K562 (cell line): Measurements from ENCODE around the gene ZFYVE28. TPM values are rescaled to one million over a fixed set of nuclear protein-coding genes. Genes with fewer than 3 reads are reported as not detected.

Source experiments
- ARID2 ChIP-seq: fragments of 450-650 bp; IDR thresholded peaks from 2 replicates; pipeline ENCODE4 v1.6.1; 2017; ENCODE audit warnings: antibody characterized with exemption, mild to moderate bottlenecking
- MCM7 ChIP-seq, 2 experiments: fragments of 450-650 bp; IDR thresholded peaks; 2 replicates each; pipeline ENCODE4 v1.6.1; 2016 to 2018
- MEF2D ChIP-seq: conservative IDR thresholded peaks from 2 replicates; pipeline ENCODE4 v1.6.1; 2016; ENCODE audit warnings: low read depth, missing genetic modification characterization, missing compliant biosample characterization
- NCOA6 ChIP-seq: fragments of 450-650 bp; IDR thresholded peaks from 2 replicates; pipeline ENCODE4 v1.6.1; 2017; ENCODE audit warnings: mild to moderate bottlenecking
- PHB ChIP-seq: fragments of 250-450 bp; sonication (Bioruptor Pico); IDR thresholded peaks from 2 replicates; pipeline ENCODE4 v1.5.0; 2021
- PHF20 ChIP-seq: fragments of 450-650 bp; IDR thresholded peaks from 2 replicates; pipeline ENCODE4 v1.6.1; 2018; ENCODE audit not compliant: partially characterized antibody
- POLR2AphosphoS5 ChIP-seq: IDR thresholded peaks from 2 replicates; pipeline ENCODE4 v1.6.1; 2011; ENCODE audit warnings: mild to moderate bottlenecking, low read depth, low read length, moderate library complexity; ENCODE audit not compliant: control insufficient read depth, insufficient read depth
- PRPF4 ChIP-seq: fragments of 200-400 bp; formaldehyde crosslinking; IDR thresholded peaks from one replicate; pipeline ENCODE4 v1.6.1; 2017; ENCODE audit warnings: low read length, low read depth, mild to moderate bottlenecking; ENCODE audit not compliant: insufficient read depth, poor library complexity, severe bottlenecking
- PYGO2 ChIP-seq: fragments of 450-650 bp; IDR thresholded peaks from 2 replicates; pipeline ENCODE4 v1.6.1; 2016; ENCODE audit warnings: mild to moderate bottlenecking, missing genetic modification characterization, moderate library complexity, missing compliant biosample characterization
- RBFOX2 ChIP-seq: fragments of 200-400 bp; formaldehyde crosslinking; IDR thresholded peaks from 2 replicates; pipeline ENCODE4 v1.6.1; 2017; ENCODE audit warnings: low read depth, mild to moderate bottlenecking, low read length, moderate library complexity
- RBM34 ChIP-seq: fragments of 200-400 bp; formaldehyde crosslinking; IDR thresholded peaks from 2 replicates; pipeline ENCODE4 v1.6.1; 2018; ENCODE audit warnings: low read length, borderline replicate concordance; ENCODE audit not compliant: insufficient read depth
- SP2 ChIP-seq: IDR thresholded peaks from 2 replicates; pipeline ENCODE4 v1.6.1; 2011; ENCODE audit warnings: mild to moderate bottlenecking, low read depth, low read length, moderate library complexity; ENCODE audit not compliant: poor library complexity, severe bottlenecking; ENCODE audit errors: extremely low read depth
- ZNF24 ChIP-seq: fragments of 450-650 bp; IDR thresholded peaks from 2 replicates; pipeline ENCODE4 v1.6.1; 2016
- ZZZ3 ChIP-seq: fragments of 450-650 bp; IDR thresholded peaks from 2 replicates; pipeline ENCODE4 v1.6.1; 2016; ENCODE audit warnings: antibody characterized with exemption, mild to moderate bottlenecking, moderate library complexity
- polyA plus RNA-seq, 8 experiments: library from polyadenylated mRNA; depleted of rRNA in 4 of 8; stranded (reverse) in 5 of 8; unstranded in 3 of 8; fragments of >200 nt; fragmentation: Nextera tagmentation in 2 of 8; fragmentation: Illumina TruSeq in 1 of 8; extraction: Ambion mirVana in 2 of 8; extraction: Trizol in 1 of 8; gene quantifications; 2 replicates each; pipeline versions ENCODE4 v1.2.1 to v1.2.3, GENCODE V29; 2011 to 2014; ENCODE audit warnings: inconsistent platforms in 1 of 8, missing spikeins in 1 of 8
- total RNA-seq, 7 experiments: library from RNA; depleted of rRNA in 6 of 7; stranded (reverse); fragments of >200 nt in 6 of 7; fragmentation: Illumina TruSeq in 2 of 7; extraction: Trizol in 2 of 7; gene quantifications; 2 replicates each; pipeline versions ENCODE4 v1.2.1 to v1.2.3, GENCODE V29; 2011 to 2021; ENCODE audit warnings: low replicate concordance in 1 of 7
- TF ChIP-seq, protein P1 (sequence below): fragments of 450-650 bp; formaldehyde crosslinking; IDR thresholded peaks from 2 replicates; pipeline ENCODE4 v1.4.0; 2020; ENCODE audit warnings: mild to moderate bottlenecking, mixed read lengths
- TF ChIP-seq, protein P2 (sequence below), 2 experiments: fragments of 450-650 bp in 1 of 2; sonication (generic) in 1 of 2; formaldehyde crosslinking in 1 of 2; IDR thresholded peaks in 1 of 2; conservative IDR thresholded peaks in 1 of 2; 2 replicates each; pipeline versions ENCODE4 v1.6.1 to v1.8.1; 2016 to 2023; ENCODE audit warnings: mild to moderate bottlenecking in 2 of 2, moderate library complexity in 2 of 2, inconsistent platforms in 1 of 2, missing genetic modification reagents in 1 of 2
- TF ChIP-seq, protein P3 (sequence below), 2 experiments: IDR thresholded peaks in 1 of 2; conservative IDR thresholded peaks in 1 of 2; 2 replicates each; pipeline ENCODE4 v1.6.1; 2016; ENCODE audit warnings: low read depth in 2 of 2, mild to moderate bottlenecking in 1 of 2, missing compliant biosample characterization in 1 of 2, missing genetic modification characterization in 1 of 2, moderate library complexity in 1 of 2

Gene ZFYVE28
- total and polyA plus RNA-seq, 9 of the 15 experiments (the other 6 are each of a cell fraction or from before 2014, with no cell fraction given): 1.3 to 24.8 (median 8.9) TPM

DNA sequence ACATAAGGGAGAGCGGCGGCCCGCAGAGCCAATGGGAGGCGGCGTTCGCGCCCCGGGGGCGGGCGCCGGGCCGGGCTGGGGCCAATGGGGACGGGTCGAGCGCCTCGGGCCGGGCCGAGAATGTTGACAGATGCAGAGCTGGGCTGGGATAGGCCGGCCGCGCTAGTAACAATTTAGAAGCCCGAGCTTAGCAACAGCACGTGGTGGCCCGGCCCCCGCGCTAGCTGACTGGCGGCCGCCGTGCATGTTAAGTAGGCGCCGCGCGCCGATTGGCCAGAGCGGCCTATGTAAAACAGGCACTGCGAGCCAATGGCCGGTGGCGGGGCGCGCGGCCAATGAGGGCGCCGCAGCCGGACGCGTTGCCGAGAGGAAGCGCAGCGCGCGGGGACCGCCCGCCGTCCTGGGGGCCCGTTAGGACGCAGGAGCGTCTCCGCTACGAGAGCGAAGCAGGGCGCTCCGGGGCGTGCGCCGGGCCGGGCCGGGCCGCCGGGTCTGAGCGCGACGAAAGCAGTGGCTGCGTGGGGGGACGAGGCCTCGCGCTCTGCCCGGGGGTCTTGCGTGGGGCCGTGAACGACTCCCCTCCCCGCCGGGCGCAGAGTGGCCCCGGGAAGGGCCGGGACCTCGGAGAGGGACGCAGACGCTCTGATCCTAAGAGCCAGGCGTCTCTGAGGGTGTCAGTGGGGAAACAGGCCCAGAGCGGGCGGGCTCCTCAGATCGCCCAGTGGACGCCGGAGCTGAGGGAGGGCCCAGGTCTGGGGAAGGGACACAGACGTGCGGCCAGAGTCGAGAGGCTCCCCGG, 156.1 kb downstream of the ZFYVE28 start (continued):
- TF ChIP-seq SP2 (peak; percentile 92), ZNF24 (no peak), RBM34 (no peak), ZZZ3 (no peak), PYGO2 (tag) (no peak), RBFOX2 (peak; percentile 93), ARID2 (no peak), MCM7 (IDR thresholded peaks at IDR 0.05) (no peak), PRPF4 (no peak), PHB (0 out of 2 replicates have a peak, but pooled peaks have one; percentile 29), NCOA6 (no peak), PHF20 (peak; percentile 81), MEF2D (tag) (no peak), POLR2AphosphoS5 (peak; percentile 75)
- TF ChIP-seq, protein P1, sequence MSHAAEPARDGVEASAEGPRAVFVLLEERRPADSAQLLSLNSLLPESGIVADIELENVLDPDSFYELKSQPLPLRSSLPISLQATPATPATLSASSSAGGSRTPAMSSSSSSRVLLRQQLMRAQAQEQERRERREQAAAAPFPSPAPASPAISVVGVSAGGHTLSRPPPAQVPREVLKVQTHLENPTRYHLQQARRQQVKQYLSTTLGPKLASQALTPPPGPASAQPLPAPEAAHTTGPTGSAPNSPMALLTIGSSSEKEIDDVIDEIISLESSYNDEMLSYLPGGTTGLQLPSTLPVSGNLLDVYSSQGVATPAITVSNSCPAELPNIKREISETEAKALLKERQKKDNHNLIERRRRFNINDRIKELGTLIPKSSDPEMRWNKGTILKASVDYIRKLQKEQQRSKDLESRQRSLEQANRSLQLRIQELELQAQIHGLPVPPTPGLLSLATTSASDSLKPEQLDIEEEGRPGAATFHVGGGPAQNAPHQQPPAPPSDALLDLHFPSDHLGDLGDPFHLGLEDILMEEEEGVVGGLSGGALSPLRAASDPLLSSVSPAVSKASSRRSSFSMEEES: no peak
- TF ChIP-seq, protein P2, sequence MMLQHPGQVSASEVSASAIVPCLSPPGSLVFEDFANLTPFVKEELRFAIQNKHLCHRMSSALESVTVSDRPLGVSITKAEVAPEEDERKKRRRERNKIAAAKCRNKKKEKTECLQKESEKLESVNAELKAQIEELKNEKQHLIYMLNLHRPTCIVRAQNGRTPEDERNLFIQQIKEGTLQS (IDR thresholded peaks at IDR 0.05): no peak
- TF ChIP-seq, protein P2 (CRISPR knock-in tag; conservative IDR thresholded peaks at IDR 0.05): no peak; the same call in 1 of the 2 replicates
- TF ChIP-seq, protein P3, sequence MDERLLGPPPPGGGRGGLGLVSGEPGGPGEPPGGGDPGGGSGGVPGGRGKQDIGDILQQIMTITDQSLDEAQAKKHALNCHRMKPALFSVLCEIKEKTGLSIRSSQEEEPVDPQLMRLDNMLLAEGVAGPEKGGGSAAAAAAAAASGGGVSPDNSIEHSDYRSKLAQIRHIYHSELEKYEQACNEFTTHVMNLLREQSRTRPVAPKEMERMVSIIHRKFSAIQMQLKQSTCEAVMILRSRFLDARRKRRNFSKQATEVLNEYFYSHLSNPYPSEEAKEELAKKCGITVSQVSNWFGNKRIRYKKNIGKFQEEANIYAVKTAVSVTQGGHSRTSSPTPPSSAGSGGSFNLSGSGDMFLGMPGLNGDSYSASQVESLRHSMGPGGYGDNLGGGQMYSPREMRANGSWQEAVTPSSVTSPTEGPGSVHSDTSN (CRISPR knock-in tag; IDR thresholded peaks at IDR 0.05; ENCODE audit: low read depth): peak; percentile 87
- TF ChIP-seq, protein P3 (tag; conservative IDR thresholded peaks at IDR 0.05; ENCODE audit: low read depth): no peak
